ENCODE results near the gene TWIST2. TPM values are rescaled to one million over a fixed set of nuclear protein-coding genes. Genes with fewer than 3 reads are reported as not detected.

TWIST2 gene
- polyA plus RNA-seq, 1 experiment = 127 TPM

DNA sequence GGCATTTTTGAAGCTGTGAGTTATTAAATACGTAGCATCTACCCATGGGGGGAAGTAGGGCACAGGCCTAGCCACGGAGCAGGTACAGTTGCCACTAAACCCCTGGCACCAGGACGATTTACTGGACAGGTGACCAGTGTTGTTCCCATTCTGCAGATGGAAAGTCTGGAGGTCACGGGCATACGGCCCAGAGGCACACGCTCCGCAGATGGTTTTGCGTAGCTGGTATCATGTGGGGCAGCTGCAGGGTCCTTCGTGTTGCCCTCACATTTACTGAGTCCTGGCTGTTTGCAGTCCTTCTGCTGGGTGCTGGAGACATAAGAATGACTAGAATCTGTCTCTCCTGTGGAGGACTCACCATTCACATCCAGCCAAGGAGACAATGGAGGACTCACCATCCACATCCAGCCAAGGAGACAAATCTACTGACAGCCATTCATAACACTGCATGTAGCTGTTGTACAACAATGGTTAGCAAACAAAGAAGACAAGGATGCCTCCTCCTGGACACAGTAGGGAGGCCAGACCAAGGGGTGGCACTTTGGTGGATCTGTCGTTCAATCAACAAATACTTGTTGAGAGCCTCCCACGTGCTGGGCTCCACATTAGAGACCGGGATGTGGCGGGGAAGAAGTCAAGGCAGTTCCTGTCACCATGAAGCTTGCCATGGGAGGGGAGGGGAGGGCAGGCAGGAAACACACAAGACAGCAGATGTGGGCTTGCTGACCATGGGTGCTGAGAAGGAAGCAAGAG is 24.9 kb downstream of the TWIST2 start:
- ChIA-PET CTCF (interaction anchor here (0.7 to 1.7 kb wide), 6 partner anchors 11 to 234 kb away, joined by 3 to 6 read pairs (median 4); no protein-coding TSS in a partner anchor), POLR2A (no interaction called here)

DNA sequence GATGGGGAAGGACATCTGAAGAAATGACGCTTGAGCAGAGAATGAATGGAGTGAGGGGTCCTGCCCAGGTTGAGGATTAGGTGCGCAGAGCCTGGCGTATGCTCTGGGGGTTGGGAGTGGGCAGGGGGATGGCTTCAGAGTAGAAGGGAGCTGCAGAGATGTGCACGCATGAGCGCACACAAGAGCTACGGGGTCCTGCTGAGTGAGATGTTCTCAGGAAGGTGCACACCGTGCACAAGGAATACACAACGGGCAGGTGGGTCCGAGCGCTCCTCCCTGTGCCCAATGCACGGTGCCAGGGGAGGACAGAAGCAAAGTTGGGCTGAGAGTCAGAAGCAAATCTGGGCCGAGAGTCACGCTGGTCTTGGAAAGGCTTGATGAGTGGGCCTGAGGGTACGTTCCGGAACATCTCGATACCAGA is 25.5 kb downstream of the TWIST2 start:
- TF ChIP-seq, protein P1, sequence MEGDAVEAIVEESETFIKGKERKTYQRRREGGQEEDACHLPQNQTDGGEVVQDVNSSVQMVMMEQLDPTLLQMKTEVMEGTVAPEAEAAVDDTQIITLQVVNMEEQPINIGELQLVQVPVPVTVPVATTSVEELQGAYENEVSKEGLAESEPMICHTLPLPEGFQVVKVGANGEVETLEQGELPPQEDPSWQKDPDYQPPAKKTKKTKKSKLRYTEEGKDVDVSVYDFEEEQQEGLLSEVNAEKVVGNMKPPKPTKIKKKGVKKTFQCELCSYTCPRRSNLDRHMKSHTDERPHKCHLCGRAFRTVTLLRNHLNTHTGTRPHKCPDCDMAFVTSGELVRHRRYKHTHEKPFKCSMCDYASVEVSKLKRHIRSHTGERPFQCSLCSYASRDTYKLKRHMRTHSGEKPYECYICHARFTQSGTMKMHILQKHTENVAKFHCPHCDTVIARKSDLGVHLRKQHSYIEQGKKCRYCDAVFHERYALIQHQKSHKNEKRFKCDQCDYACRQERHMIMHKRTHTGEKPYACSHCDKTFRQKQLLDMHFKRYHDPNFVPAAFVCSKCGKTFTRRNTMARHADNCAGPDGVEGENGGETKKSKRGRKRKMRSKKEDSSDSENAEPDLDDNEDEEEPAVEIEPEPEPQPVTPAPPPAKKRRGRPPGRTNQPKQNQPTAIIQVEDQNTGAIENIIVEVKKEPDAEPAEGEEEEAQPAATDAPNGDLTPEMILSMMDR (IDR thresholded peaks at IDR 0.05; ENCODE audit: insufficient read depth, low read depth, low read length) = no peak
- DNase-seq (ENCODE audit: low read depth) = no peak
- ChIA-PET POLR2A (interaction anchor here (1.5 kb wide), 1 partner anchor 10 kb away, joined by 4 read pairs; no protein-coding TSS in a partner anchor), CTCF (interaction anchor here (0.7 to 2.2 kb wide), 7 partner anchors 11 to 516 kb away, joined by 3 to 15 read pairs (median 5); no protein-coding TSS in a partner anchor)
- Histone ChIP-seq H3K4me3 (ENCODE audit: low read depth, low read length) (no peak overlapping the region), H3K27me3 (ENCODE audit: control insufficient read depth, insufficient read depth, low read length) (no peaks in the 10 kb centered on the region), H3K36me3 (ENCODE audit: control insufficient read depth, insufficient read depth, low read length) (peaks cover 31% of the 10 kb centered on the region)

More for the DNA sequence above, 24.9 kb downstream of the TWIST2 start:
- TF ChIP-seq, protein P1 (IDR thresholded peaks at IDR 0.05; ENCODE audit: insufficient read depth, low read depth, low read length) = no peak; the same call in 1 of the 2 replicates
- no peak overlapping the region for H3K4me3 ChIP-seq (ENCODE audit: low read depth, low read length)
- no peaks in the 10 kb centered on the region for H3K27me3 ChIP-seq (ENCODE audit: control insufficient read depth, insufficient read depth, low read length)
- H3K36me3 ChIP-seq (ENCODE audit: control insufficient read depth, insufficient read depth, low read length) = peaks cover 33% of the 10 kb centered on the region
- DNase-seq (ENCODE audit: low read depth) = no peak

DNA sequence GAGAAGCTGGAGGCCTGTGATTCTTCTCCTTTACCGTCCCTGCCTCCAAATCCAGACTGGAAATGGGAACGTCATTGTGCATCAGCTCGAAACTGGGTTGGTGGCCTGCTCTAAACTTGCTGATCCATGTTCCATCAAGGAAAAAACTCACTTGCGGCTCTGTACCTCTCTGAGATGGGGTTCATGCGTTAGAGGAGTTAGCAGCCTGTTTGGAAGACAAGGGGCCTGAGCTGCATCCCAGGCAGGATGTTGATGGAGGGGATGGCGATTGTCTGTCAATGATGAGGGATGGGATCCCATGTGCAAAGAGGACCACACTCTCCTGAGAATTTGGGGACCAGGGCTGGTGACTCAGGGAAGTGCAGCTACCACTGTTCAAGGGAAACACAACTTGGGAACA is 26.0 kb downstream of the TWIST2 start:
- ChIA-PET CTCF (interaction anchor here (0.7 to 2.2 kb wide), 7 partner anchors 10 to 516 kb away, joined by 3 to 15 read pairs (median 5); no protein-coding TSS in a partner anchor), POLR2A (interaction anchor here (1.5 kb wide), 1 partner anchor 10 kb away, joined by 4 read pairs; no protein-coding TSS in a partner anchor)
- TF ChIP-seq, protein P1 (IDR thresholded peaks at IDR 0.05; ENCODE audit: insufficient read depth, low read depth, low read length) = no peak
- Histone ChIP-seq H3K4me3 (ENCODE audit: low read depth, low read length) (no peak overlapping the region), H3K36me3 (ENCODE audit: control insufficient read depth, insufficient read depth, low read length) (peaks cover 27% of the 10 kb centered on the region), H3K27me3 (ENCODE audit: control insufficient read depth, insufficient read depth, low read length) (no peaks in the 10 kb centered on the region)
- DNase-seq (ENCODE audit: low read depth) = no peak

DNA sequence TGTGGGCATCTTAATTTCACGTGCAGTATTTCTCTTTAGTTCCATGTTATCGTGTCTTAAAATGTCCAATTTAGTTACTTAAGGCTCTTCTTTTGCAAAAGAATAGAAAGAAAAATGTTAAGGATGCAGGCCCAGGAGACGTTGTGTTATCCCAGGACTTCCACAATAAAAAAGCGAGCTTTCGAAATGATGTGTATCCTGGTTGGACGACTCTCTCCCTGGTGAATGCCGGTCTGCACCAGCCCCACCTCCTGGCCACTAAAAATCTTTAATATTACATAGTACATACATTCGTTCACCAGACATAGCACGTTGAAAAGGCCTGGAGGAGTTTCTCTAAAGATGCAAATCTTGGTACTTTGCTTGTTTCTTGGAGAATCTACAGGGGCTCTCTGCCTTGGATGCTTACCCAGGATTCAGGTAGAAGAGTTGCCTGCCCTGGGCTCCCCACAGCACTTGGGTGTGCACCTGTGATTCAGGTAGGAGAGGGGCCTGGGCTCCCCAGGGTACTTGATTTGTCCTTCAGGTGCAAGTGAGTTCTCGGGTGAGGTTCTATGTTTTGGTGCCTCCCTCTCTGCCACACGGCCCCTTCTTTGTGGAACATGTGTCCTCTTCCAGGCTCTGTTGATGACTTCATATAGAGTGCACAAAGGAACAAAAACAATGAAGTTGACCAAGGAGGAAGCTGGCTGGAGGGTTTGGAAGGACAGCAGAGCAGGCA is 26.6 kb downstream of the TWIST2 start:
- H3K36me3 ChIP-seq (ENCODE audit: control insufficient read depth, insufficient read depth, low read length) = peaks cover 30% of the 10 kb centered on the region
- no peaks in the 10 kb centered on the region for H3K27me3 ChIP-seq (ENCODE audit: control insufficient read depth, insufficient read depth, low read length)
- DNase-seq (ENCODE audit: low read depth) = no peak
- H3K4me3 ChIP-seq (ENCODE audit: low read depth, low read length) = no peak overlapping the region
- POLR2A ChIA-PET = interaction anchor here (1.5 kb wide), 1 partner anchor 9 kb away, joined by 4 read pairs; no protein-coding TSS in a partner anchor
- CTCF ChIA-PET = interaction anchor here (0.8 to 2.2 kb wide), 14 partner anchors 9 to 517 kb away, joined by 3 to 15 read pairs (median 4); partner anchors contain the start of gene TWIST2
- TF ChIP-seq, protein P1 (IDR thresholded peaks at IDR 0.05; ENCODE audit: insufficient read depth, low read depth, low read length) = peak; percentile 39

DNA sequence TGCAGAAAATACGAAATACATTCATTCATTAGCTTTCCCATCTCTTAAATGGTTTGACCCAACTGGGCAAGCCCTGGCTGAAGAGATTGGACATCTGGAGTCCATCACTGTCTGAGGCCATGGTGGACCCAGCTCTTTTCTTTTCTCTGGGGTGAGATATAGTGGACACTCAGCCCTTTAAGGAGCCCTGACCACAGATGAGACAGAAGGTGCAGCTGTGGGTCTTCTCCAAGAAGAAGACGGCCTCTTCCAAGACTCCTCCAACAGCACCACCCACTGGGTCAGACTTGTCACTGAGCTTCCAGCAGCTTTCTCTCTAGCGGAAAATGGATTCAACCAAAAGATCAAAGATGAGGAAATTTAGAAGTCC is 27.2 kb downstream of the TWIST2 start:
- peaks cover 30% of the 10 kb centered on the region for H3K36me3 ChIP-seq (ENCODE audit: control insufficient read depth, insufficient read depth, low read length)
- ChIA-PET CTCF (interaction anchor here (0.9 to 2.2 kb wide), 13 partner anchors 9 to 362 kb away, joined by 3 to 15 read pairs (median 4); partner anchors contain the start of gene TWIST2), POLR2A (no interaction called here)
- H3K4me3 ChIP-seq (ENCODE audit: low read depth, low read length) = no peak overlapping the region
- DNase-seq (ENCODE audit: low read depth) = no peak
- H3K27me3 ChIP-seq (ENCODE audit: control insufficient read depth, insufficient read depth, low read length) = no peaks in the 10 kb centered on the region
- TF ChIP-seq, protein P1 (IDR thresholded peaks at IDR 0.05; ENCODE audit: insufficient read depth, low read depth, low read length) = peak; percentile 66
